Smooth muscle cell (in vitro differentiated cells): ENCODE data around the gene PLAC8L1. TPM values are rescaled to one million over a fixed set of nuclear protein-coding genes. Genes with fewer than 3 reads are reported as not detected.

Experiments used
- DNase-seq: peaks from one replicate; lab custom pipeline; 2025; ENCODE audit not compliant: unreplicated experiment; lab: John Stamatoyannopoulos, UW
- H2AFZ ChIP-seq: fragments of 200-600 bp; sonication (generic); 2 replicates; pipeline ENCODE4 v1.6.0; 2016; ENCODE audit warnings: antibody characterized with exemption, low read depth, mild to moderate bottlenecking
- H3F3A ChIP-seq: fragments of 200-600 bp; sonication (generic); 2 replicates; pipeline ENCODE4 v1.6.0; 2017; ENCODE audit warnings: antibody characterized with exemption, low read depth
- H3K27ac ChIP-seq: fragments of 200-600 bp; sonication (generic); 2 replicates; pipeline ENCODE4 v1.5.1; 2016; ENCODE audit warnings: low read depth, mild to moderate bottlenecking
- H3K27me3 ChIP-seq: fragments of 200-600 bp; sonication (generic); 2 replicates; pipeline ENCODE4 v1.6.1; 2016; ENCODE audit warnings: low read depth, mild to moderate bottlenecking
- H3K36me3 ChIP-seq: fragments of 200-600 bp; sonication (generic); 2 replicates; pipeline ENCODE4 v1.5.1; 2016; ENCODE audit warnings: low read depth
- H3K4me1 ChIP-seq: fragments of 200-600 bp; sonication (generic); 2 replicates; pipeline ENCODE4 v1.5.1; 2016; ENCODE audit warnings: low read depth
- H3K4me2 ChIP-seq: fragments of 200-600 bp; sonication (generic); 2 replicates; pipeline ENCODE4 v1.6.0; 2016; ENCODE audit warnings: mild to moderate bottlenecking
- H3K4me3 ChIP-seq: fragments of 200-600 bp; sonication (generic); 2 replicates; pipeline ENCODE4 v1.5.1; 2016; ENCODE audit warnings: mild to moderate bottlenecking
- H3K79me2 ChIP-seq: fragments of 200-600 bp; sonication (generic); 2 replicates; pipeline ENCODE4 v1.6.0; 2016; ENCODE audit warnings: low read depth, mild to moderate bottlenecking
- H3K9ac ChIP-seq: fragments of 200-600 bp; sonication (generic); 2 replicates; pipeline ENCODE4 v1.6.0; 2016; ENCODE audit warnings: low read depth
- H3K9me3 ChIP-seq: fragments of 200-600 bp; sonication (generic); replicated peaks from 2 replicates; pipeline ENCODE4 v1.5.1; 2016; ENCODE audit warnings: low read depth
- H4K20me1 ChIP-seq: fragments of 200-600 bp; sonication (generic); 2 replicates; pipeline ENCODE4 v1.6.0; 2016; ENCODE audit warnings: low read depth
- WGBS: methylation state at CpG from one replicate; pipeline ENCODE4 v1.1.7; 2016; ENCODE audit warnings: low lambda C conversion rate; 5-methylcytosine and 5-hydroxymethylcytosine counted together
- polyA plus RNA-seq: library from polyadenylated mRNA; unstranded; fragments of >200 nt; fragmentation: Nextera tagmentation; extraction: Ambion mirVana; gene quantifications from 2 replicates; pipeline ENCODE4 v1.2.1, GENCODE V29; 2016
- small RNA-seq: library from RNA; depleted of rRNA; stranded (forward); fragments of <200 nt; gene quantifications from one replicate; pipeline ENCODE3, GENCODE V24; 2014
- total RNA-seq: library from RNA; depleted of rRNA; stranded (reverse); fragments of >200 nt; gene quantifications from 2 replicates; pipeline ENCODE4 v1.2.3, GENCODE V29; 2014
- TF ChIP-seq, protein P1 (sequence below): fragments of 200-600 bp; sonication (generic); IDR thresholded peaks from 2 replicates; pipeline ENCODE4 v1.5.1; 2017; ENCODE audit warnings: borderline replicate concordance, mild to moderate bottlenecking, antibody characterized with exemption; ENCODE audit not compliant: insufficient read depth, poor library complexity, severe bottlenecking

The PLAC8L1 gene
- total and polyA plus RNA-seq, 2 experiments from 2014 or later, result 0.35 TPM; not detected in 1

DNA sequence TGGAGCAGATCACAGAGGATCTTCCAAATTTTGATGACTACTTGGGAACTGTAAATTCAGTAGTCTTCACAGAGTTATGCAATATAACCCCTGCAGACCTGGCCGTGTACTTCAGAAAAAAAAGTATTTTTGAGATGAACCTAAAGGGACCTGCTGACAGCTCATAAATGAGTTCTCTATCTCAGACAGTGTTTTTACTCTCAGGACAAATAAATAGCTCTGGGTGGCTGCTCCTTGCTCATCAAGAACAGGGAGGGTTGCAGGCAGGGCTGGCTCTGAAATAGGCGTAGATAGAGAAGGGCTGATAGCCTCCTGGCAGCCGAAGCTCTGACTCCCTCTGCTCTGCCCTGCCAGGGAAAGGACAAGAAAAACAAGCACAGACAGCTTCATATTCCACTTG, 64.8 kb downstream of the PLAC8L1 start:
- no peaks in the 10 kb centered on the region for H3K36me3 ChIP-seq
- H3K4me3 ChIP-seq, result no peak overlapping the region
- H3K27me3 ChIP-seq, result no peaks in the 10 kb centered on the region
- no peak for DNase-seq
- H3K27ac ChIP-seq, result no peak overlapping the region
- H2AFZ ChIP-seq, result no peak overlapping the region
- H4K20me1 ChIP-seq, result no peaks in the 10 kb centered on the region
- no peaks in the 10 kb centered on the region for H3F3A ChIP-seq
- no peaks in the 10 kb centered on the region for H3K4me1 ChIP-seq
- no peaks in the 10 kb centered on the region for H3K9me3 ChIP-seq
- H3K4me2 ChIP-seq, result no peak overlapping the region
- no peak overlapping the region for H3K9ac ChIP-seq
- H3K79me2 ChIP-seq, result no peaks in the 10 kb centered on the region
- WGBS, result 62% methylated on average over 3 of the region's 3 CpGs
- TF ChIP-seq, protein P1, sequence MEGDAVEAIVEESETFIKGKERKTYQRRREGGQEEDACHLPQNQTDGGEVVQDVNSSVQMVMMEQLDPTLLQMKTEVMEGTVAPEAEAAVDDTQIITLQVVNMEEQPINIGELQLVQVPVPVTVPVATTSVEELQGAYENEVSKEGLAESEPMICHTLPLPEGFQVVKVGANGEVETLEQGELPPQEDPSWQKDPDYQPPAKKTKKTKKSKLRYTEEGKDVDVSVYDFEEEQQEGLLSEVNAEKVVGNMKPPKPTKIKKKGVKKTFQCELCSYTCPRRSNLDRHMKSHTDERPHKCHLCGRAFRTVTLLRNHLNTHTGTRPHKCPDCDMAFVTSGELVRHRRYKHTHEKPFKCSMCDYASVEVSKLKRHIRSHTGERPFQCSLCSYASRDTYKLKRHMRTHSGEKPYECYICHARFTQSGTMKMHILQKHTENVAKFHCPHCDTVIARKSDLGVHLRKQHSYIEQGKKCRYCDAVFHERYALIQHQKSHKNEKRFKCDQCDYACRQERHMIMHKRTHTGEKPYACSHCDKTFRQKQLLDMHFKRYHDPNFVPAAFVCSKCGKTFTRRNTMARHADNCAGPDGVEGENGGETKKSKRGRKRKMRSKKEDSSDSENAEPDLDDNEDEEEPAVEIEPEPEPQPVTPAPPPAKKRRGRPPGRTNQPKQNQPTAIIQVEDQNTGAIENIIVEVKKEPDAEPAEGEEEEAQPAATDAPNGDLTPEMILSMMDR, result no peak

DNA sequence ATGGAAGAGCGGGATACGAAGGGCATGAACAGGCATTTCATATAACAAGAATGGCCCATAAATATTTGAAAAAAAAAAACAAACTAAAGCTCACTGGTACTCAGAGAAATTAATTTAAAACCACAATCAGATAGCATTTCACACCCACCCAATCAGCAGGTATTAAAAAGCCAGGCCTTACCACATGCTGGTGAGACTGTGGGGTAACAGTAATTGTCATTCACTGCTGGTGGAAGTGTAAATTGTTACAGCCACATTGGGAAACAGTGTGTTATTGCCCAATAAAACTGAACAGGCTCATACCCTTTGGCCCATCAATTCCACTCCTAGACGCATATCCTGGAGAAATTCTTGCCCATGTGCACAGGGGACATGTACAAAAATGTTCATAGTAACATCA, 66.0 kb downstream of the PLAC8L1 start:
- Histone ChIP-seq H4K20me1 (no peaks in the 10 kb centered on the region), H3K9me3 (no peaks in the 10 kb centered on the region), H3K4me1 (no peaks in the 10 kb centered on the region), H2AFZ (no peak overlapping the region), H3K4me2 (no peak overlapping the region), H3F3A (no peaks in the 10 kb centered on the region), H3K27me3 (no peaks in the 10 kb centered on the region), H3K27ac (no peak overlapping the region), H3K9ac (no peak overlapping the region), H3K4me3 (no peak overlapping the region), H3K36me3 (no peaks in the 10 kb centered on the region), H3K79me2 (no peaks in the 10 kb centered on the region)
- WGBS, result 97% methylated on average over 3 of the region's 3 CpGs
- TF ChIP-seq, protein P1, result no peak
- DNase-seq, result no peak

DNA sequence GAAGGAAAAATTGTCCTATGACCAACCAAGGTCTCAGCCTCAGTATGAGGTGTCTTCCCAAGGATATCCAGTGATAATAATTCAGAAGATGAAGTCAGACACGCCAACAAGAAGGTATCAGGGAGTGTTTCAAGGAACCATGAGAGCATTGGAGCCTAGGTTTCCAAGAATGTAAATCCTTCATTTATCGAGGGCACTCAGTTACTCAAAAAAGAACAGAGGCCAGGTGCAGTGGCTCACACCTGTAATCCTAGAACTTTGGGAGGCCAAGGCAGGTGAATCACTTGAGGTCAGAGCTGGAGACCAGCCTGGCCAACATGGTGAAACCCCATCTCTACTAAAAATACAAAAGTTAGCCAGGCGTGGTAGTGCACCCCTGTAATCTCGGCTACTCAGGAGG, 70.8 kb downstream of the PLAC8L1 start:
- H3K36me3 ChIP-seq, result no peaks in the 10 kb centered on the region
- 72% methylated on average over 4 of the region's 4 CpGs for WGBS

More for the DNA sequence above, 70.8 kb downstream of the PLAC8L1 start:
- H3K79me2 ChIP-seq, result no peaks in the 10 kb centered on the region
- H3K9me3 ChIP-seq, result no peaks in the 10 kb centered on the region
- no peak for DNase-seq
- TF ChIP-seq, protein P1, result no peak
- no peaks in the 10 kb centered on the region for H3F3A ChIP-seq
- no peak overlapping the region for H3K9ac ChIP-seq
- H3K4me3 ChIP-seq, result no peak overlapping the region
- no peak overlapping the region for H3K4me2 ChIP-seq
- H3K27ac ChIP-seq, result no peak overlapping the region
- no peaks in the 10 kb centered on the region for H3K4me1 ChIP-seq
- no peaks in the 10 kb centered on the region for H4K20me1 ChIP-seq
- no peaks in the 10 kb centered on the region for H3K27me3 ChIP-seq
- no peak overlapping the region for H2AFZ ChIP-seq

Small RNA genes within 50 kb of the gene (small RNA-seq; reads per million reads assigned to genes)
- not detected for gene AC091959.1

Other genes with a start within 250 kb of the PLAC8L1 start
- gene GRXCR2, start 232.6 kb downstream of the PLAC8L1 start, total RNA-seq, result not detected in 2 replicates
- not detected in 2 replicates for gene GRXCR2, start 232.6 kb downstream of the PLAC8L1 start, polyA plus RNA-seq
- 2.0 and 2.4 TPM in 2 replicates for gene SH3RF2, start 169.0 kb downstream of the PLAC8L1 start, total RNA-seq
- 1.0 and 3.1 TPM in 2 replicates for gene SH3RF2, start 169.0 kb downstream of the PLAC8L1 start, polyA plus RNA-seq
- 57.5 and 68.9 TPM in 2 replicates for gene LARS1, start 77.1 kb upstream of the PLAC8L1 start, total RNA-seq
- 49.8 and 77.0 TPM in 2 replicates for gene LARS1, start 77.1 kb upstream of the PLAC8L1 start, polyA plus RNA-seq
- 25.6 and 28.2 TPM in 2 replicates for gene RBM27, start 98.0 kb upstream of the PLAC8L1 start, total RNA-seq
- gene RBM27, start 98.0 kb upstream of the PLAC8L1 start, polyA plus RNA-seq, result 2.5 and 3.6 TPM in 2 replicates
- 0.04 TPM in 1 of 2 replicates, not detected in the other for gene POU4F3, start 233.3 kb upstream of the PLAC8L1 start, total RNA-seq
- 0.28 TPM in 1 of 2 replicates, not detected in the other for gene POU4F3, start 233.3 kb upstream of the PLAC8L1 start, polyA plus RNA-seq